GM23248 (cell line): Measurements from ENCODE around the gene ARHGAP24. TPM values are rescaled to one million over a fixed set of nuclear protein-coding genes. Genes with fewer than 3 reads are reported as not detected.
A peak's percentile ranks its signal among the peaks of the same experiment; 100 is the strongest.

Experiments
- DNase-seq: peaks from one replicate; pipeline ENCODE4 v3.0.0-alpha.2; 2015
- H2AFZ ChIP-seq: fragments of 200-600 bp; sonication (generic); 2 replicates; pipeline ENCODE4 v1.6.1; 2016; ENCODE audit warnings: antibody characterized with exemption
- H3F3A ChIP-seq: fragments of 200-600 bp; sonication (generic); 2 replicates; pipeline ENCODE4 v1.6.1; 2016; ENCODE audit warnings: mild to moderate bottlenecking, antibody characterized with exemption, mixed run types; ENCODE audit not compliant: insufficient read depth
- H3K27ac ChIP-seq: fragments of 200-600 bp; sonication (generic); 2 replicates; pipeline ENCODE4 v1.5.1; 2016; ENCODE audit warnings: mild to moderate bottlenecking
- H3K27me3 ChIP-seq: fragments of 200-600 bp; sonication (generic); replicated peaks from 2 replicates; pipeline ENCODE4 v1.6.1; 2016; ENCODE audit warnings: mild to moderate bottlenecking; ENCODE audit not compliant: insufficient read depth
- H3K36me3 ChIP-seq: fragments of 200-600 bp; sonication (generic); 2 replicates; pipeline ENCODE4 v1.6.1; 2016; ENCODE audit warnings: low read depth, mild to moderate bottlenecking
- H3K4me1 ChIP-seq: fragments of 200-600 bp; sonication (generic); 2 replicates; pipeline ENCODE4 v1.6.1; 2016; ENCODE audit warnings: mild to moderate bottlenecking; ENCODE audit not compliant: insufficient read depth
- H3K4me2 ChIP-seq: fragments of 200-600 bp; sonication (generic); one replicate; pipeline ENCODE4 v1.6.1; 2016; ENCODE audit warnings: mild to moderate bottlenecking; ENCODE audit not compliant: unreplicated experiment
- H3K4me3 ChIP-seq: fragments of 200-600 bp; sonication (generic); 2 replicates; pipeline ENCODE4 v1.5.1; 2016; ENCODE audit warnings: mild to moderate bottlenecking
- H3K79me2 ChIP-seq: fragments of 200-600 bp; sonication (generic); 2 replicates; pipeline ENCODE4 v1.6.1; 2016; ENCODE audit warnings: mild to moderate bottlenecking; ENCODE audit not compliant: insufficient read depth
- H3K9ac ChIP-seq: fragments of 200-600 bp; sonication (generic); 2 replicates; pipeline ENCODE4 v1.6.1; 2016; ENCODE audit warnings: mild to moderate bottlenecking
- H3K9me2 ChIP-seq: fragments of 200-600 bp; sonication (generic); 2 replicates; pipeline ENCODE4 v1.6.1; 2016; ENCODE audit warnings: mixed run types, mild to moderate bottlenecking, moderate library complexity; ENCODE audit not compliant: insufficient read depth
- H3K9me3 ChIP-seq: fragments of 200-600 bp; sonication (generic); one replicate; pipeline ENCODE4 v1.6.1; 2017; ENCODE audit warnings: low read depth
- H4K20me1 ChIP-seq: fragments of 200-600 bp; sonication (generic); 2 replicates; pipeline ENCODE4 v1.6.0; 2016; ENCODE audit not compliant: insufficient read depth
- EZH2 ChIP-seq: fragments of 200-600 bp; sonication (generic); IDR thresholded peaks from 2 replicates; pipeline ENCODE4 v1.6.1; 2018; ENCODE audit warnings: antibody characterized with exemption, mild to moderate bottlenecking; ENCODE audit not compliant: insufficient read depth, poor library complexity, severe bottlenecking
- EZH2phosphoT487 ChIP-seq: fragments of 200-600 bp; sonication (generic); IDR thresholded peaks from 2 replicates; pipeline ENCODE4 v1.6.1; 2018; ENCODE audit warnings: antibody characterized with exemption, moderate library complexity, mild to moderate bottlenecking, low read depth; ENCODE audit not compliant: insufficient read depth
- whole genome bisulfite sequencing, 2 experiments: methylation state at CpG; one replicate each; pipeline ENCODE4 v1.1.6; 2015 to 2017; ENCODE audit warnings: low lambda C conversion rate in 2 of 2, low coverage in 1 of 2; ENCODE audit errors: missing lambda C conversion rate in 2 of 2; 5-methylcytosine and 5-hydroxymethylcytosine counted together
- in situ Hi-C: fragments of 300-500 bp; cut with MboI; formaldehyde crosslinking; loops from 2 replicates; pipeline ENCODE4 v1.15.0; 2020
- polyA plus RNA-seq: library from polyadenylated mRNA; unstranded; fragments of >200 nt; fragmentation: Nextera tagmentation; extraction: Ambion mirVana; gene quantifications from 2 replicates; pipeline ENCODE4 v1.2.1, GENCODE V29; 2016
- total RNA-seq: library from RNA; depleted of rRNA; stranded (reverse); fragments of >200 nt; shearing (Covaris generic); gene quantifications from 2 replicates; pipeline ENCODE4 v1.2.3, GENCODE V29; 2014

ARHGAP24 gene
- total and polyA plus RNA-seq, 2 experiments from 2014 or later: 24.1 to 31.6 TPM

- DNase-seq: peak; percentile 69
- in situ Hi-C loops: loop anchor here (25.0 kb wide), 1 partner anchor 251 kb away; no protein-coding TSS in a partner anchor
- no peak overlapping the region for H3K4me2 ChIP-seq
- no peak overlapping the region for H3K4me3 ChIP-seq
- peaks cover 45% of the 10 kb centered on the region for H3K79me2 ChIP-seq
- no peaks in the 10 kb centered on the region for H3K9me3 ChIP-seq
- no peaks in the 10 kb centered on the region for H3K9me2 ChIP-seq
- no peak overlapping the region for H2AFZ ChIP-seq
- no peaks in the 10 kb centered on the region for H3K27me3 ChIP-seq
- no peaks in the 10 kb centered on the region for H3K36me3 ChIP-seq
- H3K4me1 ChIP-seq: peaks cover 14% of the 10 kb centered on the region
- no peak overlapping the region for H3K27ac ChIP-seq
- WGBS, 2 experiments: 94 to 97% methylated on average over 3 of the region's 3 CpGs
- no peak overlapping the region for H3K9ac ChIP-seq
- no peak for TF ChIP-seq EZH2
- TF ChIP-seq EZH2phosphoT487: no peak
- no peaks in the 10 kb centered on the region for H4K20me1 ChIP-seq
- no peaks in the 10 kb centered on the region for H3F3A ChIP-seq
Measured at GRCh38 chr4:85486425-85487086, 11.6 kb downstream of the ARHGAP24 start.

DNA sequence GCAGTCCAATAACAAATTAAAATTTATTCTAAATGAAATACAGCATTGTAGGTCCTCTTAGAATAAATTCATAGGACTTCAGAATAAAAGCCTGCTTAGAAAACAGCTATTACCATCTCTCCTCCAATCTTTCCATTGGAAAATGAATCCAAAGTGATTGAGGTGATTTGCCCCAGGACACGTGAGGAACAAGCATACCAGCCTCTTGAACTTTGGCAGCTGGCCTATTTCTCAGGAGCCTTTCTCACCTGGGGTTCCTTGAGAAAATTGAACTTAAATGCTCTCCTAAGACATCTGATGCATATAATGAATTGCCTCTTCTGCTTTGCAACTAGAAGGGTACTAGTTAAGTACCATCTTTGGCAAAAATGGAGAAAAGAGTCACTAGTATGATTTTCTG, 13.5 kb downstream of the ARHGAP24 start:
- no peak overlapping the region for H3K4me2 ChIP-seq
- peaks cover 14% of the 10 kb centered on the region for H3K4me1 ChIP-seq
- in situ Hi-C loops: loop anchor here (25.0 kb wide), 1 partner anchor 249 kb away; no protein-coding TSS in a partner anchor
- WGBS, 2 experiments: 100% methylated on average over 1 of the region's 1 CpG
- TF ChIP-seq EZH2phosphoT487: no peak
- no peak for TF ChIP-seq EZH2
- no peak overlapping the region for H3K27ac ChIP-seq
- H3K27me3 ChIP-seq: no peaks in the 10 kb centered on the region
- peaks cover 48% of the 10 kb centered on the region for H3K79me2 ChIP-seq
- no peaks in the 10 kb centered on the region for H3K36me3 ChIP-seq
- no peaks in the 10 kb centered on the region for H3K9me2 ChIP-seq
- no peak overlapping the region for H3K4me3 ChIP-seq
- no peaks in the 10 kb centered on the region for H3F3A ChIP-seq
- no peaks in the 10 kb centered on the region for H3K9me3 ChIP-seq
- no peak overlapping the region for H3K9ac ChIP-seq
- no peak for DNase-seq
- no peak overlapping the region for H2AFZ ChIP-seq
- H4K20me1 ChIP-seq: no peaks in the 10 kb centered on the region

GRCh38 chr4:85489273-85489981, 14.5 kb downstream of the ARHGAP24 start:
- H3K9me2 ChIP-seq: no peaks in the 10 kb centered on the region
- H3K4me3 ChIP-seq: no peak overlapping the region
- H3K79me2 ChIP-seq: peaks cover 49% of the 10 kb centered on the region
- in situ Hi-C loops: loop anchor here (25.0 kb wide), 1 partner anchor 248 kb away; no protein-coding TSS in a partner anchor
- 98 to 99% methylated on average over 3 of the region's 3 CpGs for WGBS, 2 experiments
- H3K27me3 ChIP-seq: no peaks in the 10 kb centered on the region
- H4K20me1 ChIP-seq: no peaks in the 10 kb centered on the region
- no peaks in the 10 kb centered on the region for H3F3A ChIP-seq
- peak overlapping the region; percentile 19 for H3K4me2 ChIP-seq
- H2AFZ ChIP-seq: no peak overlapping the region
- TF ChIP-seq EZH2phosphoT487: no peak
- no peak for TF ChIP-seq EZH2
- no peak overlapping the region for H3K27ac ChIP-seq
- H3K9me3 ChIP-seq: no peaks in the 10 kb centered on the region
- DNase-seq: peak; percentile 66
- H3K36me3 ChIP-seq: no peaks in the 10 kb centered on the region
- no peak overlapping the region for H3K9ac ChIP-seq
- H3K4me1 ChIP-seq: peaks cover 14% of the 10 kb centered on the region

DNA sequence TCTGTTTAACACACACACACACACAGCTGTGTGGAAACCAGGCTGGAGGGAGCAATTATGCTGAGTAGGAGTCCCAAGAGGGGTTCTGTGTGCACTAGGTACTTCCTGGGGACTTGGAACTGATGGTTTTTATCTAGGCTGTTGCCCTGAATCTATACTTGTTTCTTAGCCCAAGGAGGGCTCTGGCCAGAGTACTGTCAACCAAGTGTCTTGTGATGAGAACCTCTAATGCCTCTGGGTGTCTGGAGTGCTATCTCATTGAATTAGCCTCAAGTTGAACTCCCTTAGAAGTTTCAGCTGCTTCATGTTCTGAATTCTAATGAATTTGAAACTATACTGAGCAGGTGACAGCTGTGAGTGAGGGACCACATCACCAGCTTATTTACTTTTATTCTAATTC, 16.6 kb downstream of the ARHGAP24 start:
- no peaks in the 10 kb centered on the region for H3K9me3 ChIP-seq
- no peaks in the 10 kb centered on the region for H3K36me3 ChIP-seq
- no peaks in the 10 kb centered on the region for H3K27me3 ChIP-seq
- H3K4me1 ChIP-seq: peaks cover 26% of the 10 kb centered on the region
- H3K4me3 ChIP-seq: no peak overlapping the region
- TF ChIP-seq EZH2phosphoT487: no peak
- TF ChIP-seq EZH2: no peak
- in situ Hi-C loops: loop anchor here (25.0 kb wide), 1 partner anchor 246 kb away; no protein-coding TSS in a partner anchor
- H3K27ac ChIP-seq: no peak overlapping the region
- no peak overlapping the region for H3K4me2 ChIP-seq
- DNase-seq: no peak
- H3K79me2 ChIP-seq: peaks cover 41% of the 10 kb centered on the region
- no peak overlapping the region for H3K9ac ChIP-seq
- no peak overlapping the region for H2AFZ ChIP-seq
- H3K9me2 ChIP-seq: no peaks in the 10 kb centered on the region
- H4K20me1 ChIP-seq: no peaks in the 10 kb centered on the region
- H3F3A ChIP-seq: peaks cover 12% of the 10 kb centered on the region
